HG03342 (cell line): ENCODE results near the gene TMEM163.
"Not testable (repeated sequence)": the region's sequence is repeated elsewhere in the genome, so short reads cannot be mapped to it uniquely, and the experiment has no call there.

Experiments used
- ATAC-seq: cut with Tn5 transposase; IDR thresholded peaks from one replicate; pipeline ENCODE4 v1.9.1; 2021; ENCODE audit warnings: mild to moderate bottlenecking, moderate library complexity; ENCODE audit not compliant: unreplicated experiment

Gene TMEM163

GRCh38 chr2:134583997-134584520 is 134.7 kb downstream of the TMEM163 start:
- ATAC-seq = no peak

- no peak for ATAC-seq
Observed at GRCh38 chr2:134583462-134583861, 135.3 kb downstream of the TMEM163 start.

- ATAC-seq = no peak
Observed at GRCh38 chr2:134582547-134582899, 136.3 kb downstream of the TMEM163 start.

GRCh38 chr2:134581877-134582546 is 136.8 kb downstream of the TMEM163 start:
- ATAC-seq = no peak

GRCh38 chr2:134578316-134578715 is 140.5 kb downstream of the TMEM163 start:
- no peak for ATAC-seq

- no peak for ATAC-seq
Observed at GRCh38 chr2:134576478-134576877, 142.3 kb downstream of the TMEM163 start.

- no peak for ATAC-seq
Observed at GRCh38 chr2:134575888-134576287, 142.9 kb downstream of the TMEM163 start.

- ATAC-seq = no peak
Observed at GRCh38 chr2:134574611-134575330, 144.0 kb downstream of the TMEM163 start.

GRCh38 chr2:134573724-134574123 is 145.1 kb downstream of the TMEM163 start:
- ATAC-seq = no peak

- ATAC-seq = no peak
Observed at GRCh38 chr2:134573085-134573370, 145.8 kb downstream of the TMEM163 start.

GRCh38 chr2:134572314-134573084 is 146.3 kb downstream of the TMEM163 start:
- no peak for ATAC-seq

GRCh38 chr2:134570676-134571075 is 148.1 kb downstream of the TMEM163 start:
- ATAC-seq = no peak

GRCh38 chr2:134568413-134568812 is 150.4 kb downstream of the TMEM163 start:
- ATAC-seq = no peak

GRCh38 chr2:134567666-134568065 is 151.1 kb downstream of the TMEM163 start:
- ATAC-seq = no peak

- not testable (repeated sequence) for ATAC-seq
Observed at GRCh38 chr2:134564955-134565354, 153.8 kb downstream of the TMEM163 start.

- no peak for ATAC-seq
Observed at GRCh38 chr2:134564549-134564948, 154.3 kb downstream of the TMEM163 start.

GRCh38 chr2:134558208-134558830 is 160.5 kb downstream of the TMEM163 start:
- ATAC-seq = no peak

GRCh38 chr2:134555411-134555810 is 163.4 kb downstream of the TMEM163 start:
- ATAC-seq = no peak

GRCh38 chr2:134553657-134554056 is 165.1 kb downstream of the TMEM163 start:
- no peak for ATAC-seq

GRCh38 chr2:134550566-134551164 is 168.1 kb downstream of the TMEM163 start:
- ATAC-seq = no peak

- ATAC-seq = no peak
Observed at GRCh38 chr2:134549104-134549503, 169.7 kb downstream of the TMEM163 start.
